NCI-H1417 (cell line): ENCODE data around the gene PRKAG1.
A peak's percentile ranks its signal among the peaks of the same experiment; 100 is the strongest.
"Not testable (repeated sequence)": the region's sequence is repeated elsewhere in the genome, so short reads cannot be mapped to it uniquely, and the experiment has no call there.

Experiments used
- DNase-seq, 3 experiments: peaks; one replicate each; lab custom pipeline; 2025; lab: John Stamatoyannopoulos, UW

The PRKAG1 gene

GRCh38 chr12:49018261-49019119, at the start of gene PRKAG1:
Gene PRKAG1, minus strand, starts transcription at chr12:49018776. Its CDS starts 36 bp downstream, at chr12:49018740.
- DNase-seq, result peak; percentile 96 to 98 (median 96)

GRCh38 chr12:49066120-49066519, 47.5 kb upstream of the PRKAG1 start:
- no peak for DNase-seq

GRCh38 chr12:49064767-49065152, 46.2 kb upstream of the PRKAG1 start:
- no peak for DNase-seq

- not testable (repeated sequence) for DNase-seq
Measured at GRCh38 chr12:49061916-49062315, 43.3 kb upstream of the PRKAG1 start.

GRCh38 chr12:49061157-49061650, 42.6 kb upstream of the PRKAG1 start:
- DNase-seq, result no peak

- DNase-seq, result peak; percentile 95 to 99 (median 97)
Measured at GRCh38 chr12:49060237-49061156, 41.9 kb upstream of the PRKAG1 start, which contains the start of gene KMT2D. Gene KMT2D, minus strand, starts transcription at chr12:49060794. Its CDS starts 5,470 bp downstream, at chr12:49055324.

GRCh38 chr12:49059299-49060171, 41.0 kb upstream of the PRKAG1 start:
- peak; percentile 49 to 90 (median 69) for DNase-seq

GRCh38 chr12:49059045-49059298, 40.4 kb upstream of the PRKAG1 start:
- DNase-seq, result no peak

GRCh38 chr12:49058366-49059044, 39.9 kb upstream of the PRKAG1 start:
- DNase-seq, result no peak

GRCh38 chr12:49057888-49058287, 39.3 kb upstream of the PRKAG1 start:
- DNase-seq, result peak in 1 of 3 experiments; percentile 31

- DNase-seq, result peak in 2 of 3 experiments; percentile 30 to 40
Measured at GRCh38 chr12:49055978-49056754, 37.6 kb upstream of the PRKAG1 start.

- no peak for DNase-seq
Measured at GRCh38 chr12:49055092-49055491, 36.5 kb upstream of the PRKAG1 start.

GRCh38 chr12:49054524-49054923, 35.9 kb upstream of the PRKAG1 start:
- DNase-seq, result no peak

- no peak for DNase-seq
Measured at GRCh38 chr12:49054096-49054495, 35.5 kb upstream of the PRKAG1 start.

GRCh38 chr12:49052451-49053208, 34.1 kb upstream of the PRKAG1 start:
- no peak for DNase-seq

GRCh38 chr12:49051777-49052438, 33.3 kb upstream of the PRKAG1 start:
- no peak for DNase-seq

GRCh38 chr12:49051373-49051764, 32.8 kb upstream of the PRKAG1 start:
- no peak for DNase-seq

GRCh38 chr12:49050507-49051372, 32.2 kb upstream of the PRKAG1 start:
- DNase-seq, result no peak
